Measurements from ENCODE around the gene NCKAP1.

NCKAP1 gene

GRCh38 chr2:182866095-182866460 lies 172.2 kb downstream of the NCKAP1 start:
- TF ChIP-seq POLR2A (IDR thresholded peaks at IDR 0.05; ENCODE audit: low read depth, low read length) = no peak
- FAIRE-seq (no peak), DNase-seq (ENCODE audit: insufficient read length, low spot score) (no peak)

GRCh38 chr2:182864949-182865570 lies 173.2 kb downstream of the NCKAP1 start:
- FAIRE-seq (no peak), DNase-seq (ENCODE audit: insufficient read length, low spot score) (no peak)
- TF ChIP-seq POLR2A (IDR thresholded peaks at IDR 0.05; ENCODE audit: low read depth, low read length) = no peak

- DNase-seq (ENCODE audit: insufficient read length, low spot score) (no peak), FAIRE-seq (no peak)
- no peak for TF ChIP-seq POLR2A (IDR thresholded peaks at IDR 0.05; ENCODE audit: low read depth, low read length)
Observed at GRCh38 chr2:182863642-182864041, 174.6 kb downstream of the NCKAP1 start.

GRCh38 chr2:182862091-182862490 lies 176.2 kb downstream of the NCKAP1 start:
- DNase-seq (ENCODE audit: insufficient read length, low spot score) (no peak), FAIRE-seq (no peak)
- TF ChIP-seq POLR2A (IDR thresholded peaks at IDR 0.05; ENCODE audit: low read depth, low read length) = no peak

GRCh38 chr2:182860858-182861257 lies 177.4 kb downstream of the NCKAP1 start:
- TF ChIP-seq POLR2A (IDR thresholded peaks at IDR 0.05; ENCODE audit: low read depth, low read length) = no peak
- no peak for FAIRE-seq
- DNase-seq (ENCODE audit: insufficient read length, low spot score) = no peak
